IMR-90 (cell line): Measurements from ENCODE around the gene PSEN1. TPM values are rescaled to one million over a fixed set of nuclear protein-coding genes. Genes with fewer than 3 reads are reported as not detected.

Experiments used
- ATAC-seq: fragments of 200-7000 bp; cut with Tn5 transposase; 2 replicates; pipeline ENCODE4 v1.9.1; 2020; ENCODE audit warnings: low read depth, mild to moderate bottlenecking, moderate library complexity
- BruUV-seq: library from RNA; stranded (reverse); fragments of 400-500 nt; replicated peaks from 2 replicates; lab custom pipeline; 2021; lab: Mats Ljungman, UMichigan
- CTCF ChIA-PET: fragments of 300-600 bp; formaldehyde crosslinking; extraction: SDS; loops from one replicate; lab custom pipeline; 2021; ENCODE audit warnings: antibody characterized with exemption; lab: Yijun Ruan, JAX
- POLR2A ChIA-PET: fragments of 300-600 bp; sonication (Branson Sonifier 250); formaldehyde crosslinking; loops from one replicate; lab custom pipeline; 2022; ENCODE audit warnings: antibody characterized with exemption; ENCODE audit not compliant: unreplicated experiment; lab: Charles Lee
- DNase-seq: peaks from one replicate; pipeline ENCODE4 v3.0.0; 2013
- H2AFZ ChIP-seq: replicated peaks from 2 replicates; pipeline ENCODE3; 2013; ENCODE audit warnings: low read length, mild to moderate bottlenecking; ENCODE audit not compliant: poor library complexity
- H2AK5ac ChIP-seq: 2 replicates; pipeline ENCODE4 v1.6.1; 2013; ENCODE audit warnings: low read depth, low read length, inconsistent platforms
- H2AK9ac ChIP-seq: replicated peaks from 2 replicates; pipeline ENCODE3; 2013; ENCODE audit warnings: mild to moderate bottlenecking, low read depth, low read length, moderate library complexity; ENCODE audit not compliant: poor library complexity
- H2BK120ac ChIP-seq: 2 replicates; pipeline ENCODE4 v1.6.1; 2013; ENCODE audit warnings: low read depth, low read length, inconsistent platforms
- H2BK15ac ChIP-seq: 3 replicates; pipeline ENCODE4 v1.6.1; 2013; ENCODE audit warnings: low read depth, low read length, inconsistent platforms
- H2BK20ac ChIP-seq: 2 replicates; pipeline ENCODE4 v1.6.1; 2013; ENCODE audit warnings: low read depth, mild to moderate bottlenecking, inconsistent platforms, low read length, moderate library complexity
- H2BK5ac ChIP-seq: 2 replicates; pipeline ENCODE4 v1.6.1; 2013; ENCODE audit warnings: mild to moderate bottlenecking, low read depth, low read length, inconsistent platforms; ENCODE audit not compliant: poor library complexity, severe bottlenecking
- H3K14ac ChIP-seq: replicated peaks from 2 replicates; pipeline ENCODE4 v1.6.1; 2013; ENCODE audit warnings: low read depth, low read length, inconsistent platforms
- H3K18ac ChIP-seq: 2 replicates; pipeline ENCODE4 v1.6.1; 2013; ENCODE audit warnings: low read depth, low read length, control low read depth
- H3K23ac ChIP-seq: 2 replicates; pipeline ENCODE4 v1.6.1; 2013; ENCODE audit warnings: low read depth, low read length, inconsistent platforms
- H3K27ac ChIP-seq: 2 replicates; pipeline ENCODE4 v1.5.1; 2013; ENCODE audit warnings: mild to moderate bottlenecking, control low read depth, low read length; ENCODE audit not compliant: insufficient read depth
- H3K27me3 ChIP-seq: 2 replicates; pipeline ENCODE4 v1.6.1; 2013; ENCODE audit warnings: low read length; ENCODE audit not compliant: control insufficient read depth, insufficient read depth
- H3K36me3 ChIP-seq: 2 replicates; pipeline ENCODE4 v1.6.1; 2013; ENCODE audit warnings: low read length, mixed read lengths; ENCODE audit not compliant: control insufficient read depth, insufficient read depth
- H3K4ac ChIP-seq: 2 replicates; pipeline ENCODE4 v1.6.1; 2013; ENCODE audit warnings: low read depth, low read length, inconsistent platforms
- H3K4me1 ChIP-seq: 2 replicates; pipeline ENCODE4 v1.6.1; 2013; ENCODE audit warnings: low read length, mixed read lengths; ENCODE audit not compliant: control insufficient read depth, insufficient read depth
- H3K4me2 ChIP-seq: 2 replicates; pipeline ENCODE4 v1.6.1; 2013; ENCODE audit warnings: low read depth, mild to moderate bottlenecking, control low read depth, low read length, moderate library complexity
- H3K4me3 ChIP-seq: 2 replicates; pipeline ENCODE4 v1.5.1; 2013; ENCODE audit warnings: low read depth, mild to moderate bottlenecking, control low read depth, low read length, moderate library complexity; ENCODE audit not compliant: insufficient read depth
- H3K56ac ChIP-seq: 2 replicates; pipeline ENCODE4 v1.6.1; 2013; ENCODE audit warnings: low read length, inconsistent platforms; ENCODE audit not compliant: insufficient read depth; ENCODE audit errors: extremely low read depth
- H3K79me1 ChIP-seq, 2 experiments: 2 replicates each; pipeline ENCODE4 v1.6.1; 2013; ENCODE audit warnings: low read length in 2 of 2, inconsistent platforms in 1 of 2, low read depth in 1 of 2
- H3K9ac ChIP-seq: 2 replicates; pipeline ENCODE4 v1.6.1; 2013; ENCODE audit warnings: low read depth, low read length, control low read depth
- H3K9me1 ChIP-seq: 2 replicates; pipeline ENCODE4 v1.6.1; 2013; ENCODE audit warnings: low read length, inconsistent platforms; ENCODE audit not compliant: insufficient read depth
- H3K9me3 ChIP-seq: 2 replicates; pipeline ENCODE4 v1.6.1; 2013; ENCODE audit warnings: low read length; ENCODE audit not compliant: control insufficient read depth, insufficient read depth
- H4K20me1 ChIP-seq: 2 replicates; pipeline ENCODE4 v1.6.1; 2013; ENCODE audit warnings: low read length, inconsistent platforms; ENCODE audit not compliant: insufficient read depth
- H4K5ac ChIP-seq: 2 replicates; pipeline ENCODE4 v1.6.1; 2013; ENCODE audit warnings: mild to moderate bottlenecking, low read depth, low read length, control low read depth
- H4K8ac ChIP-seq, 2 experiments: 2 replicates each; pipeline ENCODE4 v1.6.1; 2013; ENCODE audit warnings: low read depth in 2 of 2, low read length in 2 of 2, control low read depth in 1 of 2, inconsistent platforms in 1 of 2
- H4K91ac ChIP-seq: 2 replicates; pipeline ENCODE4 v1.6.1; 2013; ENCODE audit warnings: low read depth, low read length, inconsistent platforms; ENCODE audit not compliant: insufficient read depth
- BHLHE40 ChIP-seq: fragments of 150-350 bp; IDR thresholded peaks from 2 replicates; pipeline ENCODE4 v1.6.1; 2016; ENCODE audit warnings: mild to moderate bottlenecking, low read depth, low read length
- FOS ChIP-seq: fragments of 150-350 bp; IDR thresholded peaks from 2 replicates; pipeline ENCODE4 v1.6.1; 2016; ENCODE audit warnings: low read depth, low read length
- MAFK ChIP-seq: IDR thresholded peaks from 2 replicates; pipeline ENCODE4 v1.6.1; 2012; ENCODE audit warnings: low read depth, low read length, improper control_type of control experiment
- MAZ ChIP-seq: IDR thresholded peaks from 2 replicates; pipeline ENCODE4 v1.6.1; 2012; ENCODE audit warnings: low read depth, mild to moderate bottlenecking, low read length, improper control_type of control experiment, moderate library complexity, borderline replicate concordance
- RAD21 ChIP-seq: IDR thresholded peaks from 2 replicates; pipeline ENCODE4 v1.6.1; 2012; ENCODE audit warnings: low read length, improper control_type of control experiment
- SMC3 ChIP-seq: fragments of 150-350 bp; IDR thresholded peaks from 2 replicates; pipeline ENCODE4 v1.6.1; 2016; ENCODE audit warnings: low read depth, mild to moderate bottlenecking, antibody characterized with exemption, low read length, moderate library complexity
- WGBS, 2 experiments: methylation state at CpG; one replicate each; pipeline versions ENCODE4 v1.1.5 to v1.1.7; 2013; ENCODE audit warnings: missing lambda C conversion rate in 2 of 2; ENCODE audit not compliant: insufficient read length in 1 of 2; ENCODE audit errors: extremely low coverage in 2 of 2; 5-methylcytosine and 5-hydroxymethylcytosine counted together
- dilution Hi-C: fragments of 300-500 bp; cut with HindIII; formaldehyde crosslinking; loops from one replicate; pipeline ENCODE4 v1.14.3; 2018; ENCODE audit warnings: low sequenced_read_pairs; ENCODE audit not compliant: unreplicated experiment
- in situ Hi-C: fragments of 300-500 bp; cut with MboI; formaldehyde crosslinking; loops from 3 replicates; pipeline ENCODE4 v1.14.3; 2019; ENCODE audit warnings: low sequenced_read_pairs, inconsistent platforms, mixed read lengths
- intact Hi-C: fragments of 100-400 bp; cut with micrococcal nuclease; formaldehyde crosslinking; loops from 2 replicates; pipeline ENCODE4 v1.10.0; 2022
- polyA plus RNA-seq, 3 experiments: library from polyadenylated mRNA; depleted of rRNA; stranded (reverse); fragments of >200 nt; gene quantifications; 2 replicates each; pipeline ENCODE4 v1.2.3, GENCODE V29; 2012; ENCODE audit warnings: low replicate concordance in 1 of 3
- total RNA-seq: library from RNA; depleted of rRNA; stranded (reverse); fragments of >200 nt; gene quantifications from 2 replicates; pipeline ENCODE4 v1.2.3, GENCODE V29; 2012
- TF ChIP-seq, protein P1 (sequence below): fragments of 150-350 bp; IDR thresholded peaks from 2 replicates; pipeline ENCODE4 v1.6.1; 2017; ENCODE audit warnings: mild to moderate bottlenecking, antibody characterized with exemption, low read length, low read depth

PSEN1 gene
- total and polyA plus RNA-seq, 2 of the 4 experiments (the other 2 are of a cell fraction), result 14.8 to 62.7 TPM

DNA sequence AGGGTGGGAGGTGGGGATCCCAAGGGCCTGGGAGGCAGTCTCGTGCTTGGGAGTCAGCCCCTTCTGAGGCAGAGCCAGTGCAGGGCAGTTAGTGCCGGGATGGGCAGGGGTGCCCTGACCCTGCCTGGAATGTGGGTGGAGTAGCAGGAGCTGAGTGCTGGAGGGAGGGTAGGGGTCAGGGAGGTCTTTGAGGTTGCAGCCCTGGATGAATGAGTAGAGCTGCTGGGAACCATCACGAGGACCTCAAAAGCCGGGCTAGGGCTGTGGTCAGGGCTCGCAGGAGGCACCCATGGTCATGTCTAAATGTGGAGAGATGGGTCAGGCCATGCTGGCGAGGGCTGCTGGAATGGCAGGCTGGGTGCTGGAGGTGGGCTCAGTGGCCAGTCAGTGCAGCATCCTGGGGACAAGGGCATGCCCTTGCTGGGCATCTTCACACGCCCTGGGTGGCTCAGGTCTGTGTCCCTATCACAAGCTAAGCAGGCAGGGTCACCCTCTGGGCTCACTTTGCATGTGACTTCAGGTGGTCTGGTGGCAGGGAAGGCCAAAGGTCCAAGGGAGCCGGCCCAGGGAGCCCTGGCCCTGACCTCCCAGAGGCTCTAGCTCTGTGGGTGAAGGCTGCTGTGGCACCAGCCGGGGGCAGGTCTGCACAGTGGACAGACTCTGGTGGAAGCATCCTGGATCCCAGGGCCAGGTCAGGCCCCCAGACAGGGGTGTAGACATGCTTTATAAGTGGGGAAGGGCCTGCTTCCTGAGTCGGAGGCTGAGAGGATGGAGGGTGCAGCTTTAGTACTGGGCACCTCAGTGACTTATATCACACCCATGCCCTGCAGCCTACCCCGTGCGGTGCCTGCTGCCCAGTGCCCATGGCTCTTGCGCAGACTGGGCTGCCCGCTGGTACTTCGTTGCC is 125.5 kb downstream of the PSEN1 start:
- TF ChIP-seq FOS (no peak), MAFK (no peak), SMC3 (no peak), MAZ (no peak), BHLHE40 (no peak), RAD21 (no peak)
- TF ChIP-seq, protein P1, sequence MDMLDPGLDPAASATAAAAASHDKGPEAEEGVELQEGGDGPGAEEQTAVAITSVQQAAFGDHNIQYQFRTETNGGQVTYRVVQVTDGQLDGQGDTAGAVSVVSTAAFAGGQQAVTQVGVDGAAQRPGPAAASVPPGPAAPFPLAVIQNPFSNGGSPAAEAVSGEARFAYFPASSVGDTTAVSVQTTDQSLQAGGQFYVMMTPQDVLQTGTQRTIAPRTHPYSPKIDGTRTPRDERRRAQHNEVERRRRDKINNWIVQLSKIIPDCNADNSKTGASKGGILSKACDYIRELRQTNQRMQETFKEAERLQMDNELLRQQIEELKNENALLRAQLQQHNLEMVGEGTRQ, result no peak
- 89% methylated on average over 10 of the region's 15 CpGs; no CpG with 5 or more reads in 1 of the 2 experiments for WGBS, 2 experiments
- Histone ChIP-seq H3K18ac (no peak overlapping the region), H3K56ac (no peak overlapping the region), H3K9me1 (no peaks in the 10 kb centered on the region), H3K27me3 (no peaks in the 10 kb centered on the region; the same call in 1 of the 2 replicates), H3K4me1 (no peaks in the 10 kb centered on the region), H2AK5ac (no peak overlapping the region), H2AK9ac (peak overlapping the region; percentile 19), H2BK20ac (no peak overlapping the region), H3K9me3 (no peaks in the 10 kb centered on the region), H2BK15ac (no peak overlapping the region), H4K5ac (no peak overlapping the region), H3K4ac (no peak overlapping the region), H2BK120ac (no peak overlapping the region), H3K79me1 (no peaks in the 10 kb centered on the region), H2AFZ (no peak overlapping the region), H4K91ac (no peak overlapping the region), H3K27ac (no peak overlapping the region), H3K4me2 (no peak overlapping the region), H4K20me1 (no peaks in the 10 kb centered on the region; the same call in 1 of the 2 replicates), H3K9ac (no peak overlapping the region), H2BK5ac (no peak overlapping the region), H4K8ac (no peak overlapping the region), H3K14ac (no peak overlapping the region), H3K36me3 (no peaks in the 10 kb centered on the region), H3K4me3 (no peak overlapping the region), H3K23ac (no peak overlapping the region)
- in situ Hi-C loops, result no loop called here
- ChIA-PET CTCF (no interaction called here), POLR2A (no interaction called here)
- ATAC-seq (no peak), DNase-seq (no peak)
- intact Hi-C loops, result no loop called here
- BruUV-seq, result no TSS peak
- dilution Hi-C loops, result no loop called here
